A172 (cell line): ENCODE measurements around the gene NARF. TPM values are rescaled to one million over a fixed set of nuclear protein-coding genes. Genes with fewer than 3 reads are reported as not detected.

Experiments
- DNase-seq: peaks from one replicate; pipeline ENCODE4 v3.0.0-alpha.2; 2015; ENCODE audit warnings: low spot score
- total RNA-seq: library from RNA; depleted of rRNA; stranded (reverse); fragments of >200 nt; shearing (Covaris generic); gene quantifications from 2 replicates; pipeline ENCODE4 v1.2.3, GENCODE V29; 2014

NARF gene
- total RNA-seq, 1 experiment from 2014 or later, result 59.0 TPM

DNA sequence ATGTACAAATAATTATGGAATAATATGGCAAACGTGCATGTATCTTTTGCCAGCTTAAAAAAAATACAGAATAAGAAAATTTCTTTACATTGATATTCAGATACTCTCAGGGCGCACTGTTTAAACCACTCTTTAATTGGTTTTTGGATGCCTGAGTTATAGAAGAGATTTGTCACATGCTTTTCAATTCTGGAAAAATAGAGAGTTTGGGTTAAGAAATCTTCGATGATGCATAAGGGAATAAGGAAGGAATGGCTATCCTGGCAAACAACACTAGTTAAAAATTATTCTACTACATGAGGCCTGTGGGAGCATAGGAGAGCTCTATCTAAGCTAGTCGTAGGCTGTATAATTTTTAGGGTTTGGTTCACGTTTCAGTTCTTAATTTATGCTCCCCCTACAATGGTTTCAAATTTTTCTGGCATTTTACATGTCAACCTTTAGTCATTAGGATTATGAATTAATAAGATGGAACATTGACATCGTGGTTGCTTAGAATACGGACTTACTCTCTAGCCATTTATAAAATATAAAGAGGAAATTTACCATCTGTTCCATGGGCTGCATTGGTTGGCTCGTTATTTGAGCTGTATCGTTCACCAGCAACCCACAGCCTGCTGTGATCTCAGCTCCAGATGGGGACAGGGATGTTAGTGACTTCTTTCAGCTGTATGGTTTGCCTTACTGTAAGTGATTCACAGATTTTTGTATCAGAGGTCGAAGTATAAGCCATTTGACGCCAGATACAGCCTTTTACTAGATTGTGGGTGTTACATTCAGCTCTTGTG, 15.9 kb downstream of the NARF start:
- DNase-seq, result no peak

DNA sequence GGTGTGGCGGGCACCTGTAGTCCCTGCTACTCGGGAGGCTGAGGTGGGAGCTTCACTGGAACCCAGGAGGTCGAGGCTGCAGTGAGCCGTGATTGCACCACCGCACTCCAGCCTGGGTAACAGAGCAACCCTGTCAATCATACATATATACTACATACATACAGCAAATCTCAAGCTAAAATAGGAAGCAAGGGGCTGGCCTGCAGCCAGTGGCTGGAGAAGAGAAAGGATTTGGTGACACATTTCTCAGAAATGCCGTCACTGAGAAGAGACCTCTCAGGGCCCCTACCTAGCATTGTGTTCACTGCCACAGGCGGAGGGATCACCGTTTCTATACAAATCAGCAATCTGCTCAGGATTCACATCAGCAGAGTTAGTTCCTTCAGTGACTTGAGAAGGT, 16.9 kb downstream of the NARF start:
- DNase-seq, result peak; percentile 56

DNA sequence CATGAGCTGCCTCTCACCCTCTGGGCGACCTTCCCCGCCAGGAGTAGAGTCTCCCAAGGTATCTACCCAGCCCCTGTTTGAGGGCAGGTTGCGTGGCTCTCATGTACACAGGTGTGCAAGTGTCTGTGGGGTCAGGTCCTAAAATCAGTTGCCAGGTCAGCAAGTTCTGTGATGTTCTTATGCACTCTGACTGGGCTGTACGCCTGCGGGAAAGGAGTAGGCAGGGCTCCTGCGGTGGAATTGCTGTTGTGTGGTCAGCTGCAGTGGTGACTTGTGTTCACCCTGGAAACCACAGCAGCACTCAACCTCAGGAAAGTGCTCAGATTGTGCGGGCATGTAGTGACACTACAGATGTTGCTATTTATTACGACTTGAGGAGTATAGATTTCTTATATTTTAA, 19.4 kb downstream of the NARF start:
- peak; percentile 25 for DNase-seq

DNA sequence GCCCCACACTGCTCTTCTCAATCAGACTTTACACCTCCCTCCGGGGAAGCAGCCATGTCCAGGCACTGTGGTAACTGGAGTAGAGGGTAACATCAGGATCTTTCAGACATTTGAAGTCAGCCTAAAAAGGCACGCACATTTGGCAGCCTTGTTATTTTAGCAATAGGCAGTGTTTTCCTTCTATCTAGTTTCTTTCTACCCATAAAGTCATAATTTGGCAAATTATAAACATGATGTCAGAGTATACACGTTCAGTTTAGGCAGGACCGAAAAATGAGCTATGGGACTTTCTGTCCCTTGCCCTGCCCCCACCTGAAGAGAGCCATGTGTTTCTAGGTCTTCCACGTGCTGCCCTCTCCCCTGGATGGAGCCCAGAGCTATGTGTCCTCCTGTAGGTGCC, 21.1 kb downstream of the NARF start:
- no peak for DNase-seq

DNA sequence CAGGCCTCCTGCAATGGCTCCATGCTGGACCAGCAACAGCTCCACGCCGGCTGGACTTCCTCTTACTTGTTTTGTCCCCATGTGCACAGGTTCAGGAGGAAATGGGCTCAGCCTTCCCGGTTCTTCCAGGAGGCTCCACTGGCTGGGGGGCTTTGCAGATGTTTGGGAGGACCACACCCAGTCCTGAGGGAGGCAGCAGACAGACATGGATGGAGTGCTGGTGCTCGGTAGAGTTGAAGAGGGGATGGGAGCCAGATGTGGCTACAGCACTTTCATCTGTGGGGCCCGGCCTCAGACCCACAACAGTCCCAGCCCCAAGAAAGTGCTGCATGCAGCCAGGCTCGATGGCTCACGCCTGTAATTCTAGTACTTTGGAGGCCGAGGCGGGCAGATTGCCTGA, 21.8 kb downstream of the NARF start:
- DNase-seq, result no peak

DNA sequence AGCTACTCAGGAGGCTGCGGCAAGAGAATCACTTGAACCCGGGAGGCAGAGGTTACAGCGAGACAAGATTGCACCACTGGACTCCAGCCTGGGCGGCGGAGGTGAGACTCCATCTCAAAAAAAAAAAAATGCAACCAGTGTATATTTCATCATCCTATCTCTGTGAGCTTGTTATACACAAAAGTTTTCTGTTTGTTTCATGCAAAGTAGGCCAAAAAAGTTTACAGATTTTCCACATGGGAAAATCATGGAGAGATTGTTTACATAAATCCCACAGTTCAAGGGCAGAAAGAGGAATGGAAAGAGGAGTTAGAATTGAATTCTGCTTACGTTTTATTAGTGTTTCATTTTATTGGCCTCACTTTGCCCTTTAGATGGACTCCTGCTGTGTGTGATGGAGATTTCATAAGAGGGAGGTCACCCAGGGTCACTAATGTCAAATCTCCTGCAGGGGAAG, 24.7 kb downstream of the NARF start:
- DNase-seq, result no peak

DNA sequence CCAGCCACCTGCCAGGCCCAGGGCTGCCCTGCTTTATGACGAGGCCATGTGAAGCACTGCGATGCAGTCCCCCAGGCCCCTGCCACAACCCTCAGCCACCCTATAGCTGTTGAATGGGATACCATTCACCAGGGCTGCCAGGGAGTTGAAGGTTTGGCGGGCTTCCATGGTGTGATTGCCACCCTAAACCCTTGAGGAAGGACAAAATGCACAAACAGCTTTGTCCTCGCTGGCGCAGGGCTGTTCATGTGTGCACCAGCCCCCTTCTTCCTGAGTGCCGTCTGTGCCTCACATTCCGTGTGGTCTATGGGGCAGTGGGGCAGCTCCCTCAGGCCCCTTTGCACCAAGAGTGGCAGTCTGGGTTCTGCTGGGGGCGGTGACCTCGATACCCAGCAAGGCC, 25.3 kb downstream of the NARF start:
- no peak for DNase-seq

DNA sequence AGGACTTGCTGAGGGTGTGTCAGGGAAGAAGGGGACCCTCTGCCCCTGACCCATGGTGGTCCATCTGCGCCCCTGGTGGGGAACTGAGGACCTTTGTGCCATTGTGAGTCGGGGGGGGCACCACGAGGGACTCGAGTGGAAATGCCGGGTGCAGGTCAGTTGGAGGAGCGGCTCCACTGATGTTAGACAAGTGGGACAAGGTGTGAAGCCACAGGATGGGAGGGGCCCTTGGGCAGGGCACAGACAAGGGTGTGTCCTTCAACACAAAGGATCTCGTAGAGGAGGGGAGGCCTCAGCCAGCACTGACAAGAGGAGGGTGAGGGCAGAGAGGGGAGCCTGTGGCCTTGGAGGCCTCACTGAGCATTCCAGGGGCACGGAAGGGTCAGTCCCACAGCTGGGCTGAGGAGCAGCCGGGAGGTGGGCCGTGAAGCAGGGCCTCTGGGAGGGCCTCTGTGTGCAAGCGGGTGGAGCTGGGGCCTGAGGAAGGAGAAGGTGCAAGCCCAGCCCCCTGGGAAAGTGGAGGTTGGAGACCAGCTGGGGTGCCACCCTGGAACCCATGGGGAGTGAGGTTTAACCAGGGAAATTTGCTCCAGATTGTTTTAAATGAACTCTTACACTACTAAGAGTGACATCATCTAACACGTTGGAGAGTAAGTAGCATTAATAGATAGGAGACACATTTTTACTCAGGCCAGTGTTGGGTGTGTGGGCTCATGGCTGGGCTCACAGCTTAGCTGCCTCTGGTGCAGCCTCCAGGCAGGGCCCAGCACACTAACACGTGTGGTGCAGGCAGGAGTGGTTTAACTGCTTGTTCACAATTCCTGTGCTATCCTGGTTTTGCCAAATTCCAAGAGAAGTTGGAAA, 27.9 kb downstream of the NARF start:
- no peak for DNase-seq

DNA sequence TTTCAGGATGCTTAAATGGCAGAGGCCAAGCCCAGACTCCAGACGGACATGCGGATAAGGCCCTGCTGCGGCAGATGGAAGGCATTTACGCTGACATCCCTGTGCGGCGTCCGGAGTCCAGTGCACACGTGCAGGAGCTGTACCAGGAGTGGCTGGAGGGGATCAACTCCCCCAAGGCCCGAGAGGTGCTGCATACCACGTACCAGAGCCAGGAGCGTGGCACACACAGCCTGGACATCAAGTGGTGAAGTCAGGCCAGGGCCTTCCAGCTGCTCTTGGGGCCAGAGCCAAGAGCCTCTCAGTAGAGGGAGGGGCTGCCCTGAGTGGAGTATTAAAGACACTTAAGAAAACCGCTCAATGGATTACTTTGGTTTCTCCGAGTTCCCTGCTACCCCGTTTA, 29.4 kb downstream of the NARF start:
- DNase-seq, result no peak

DNA sequence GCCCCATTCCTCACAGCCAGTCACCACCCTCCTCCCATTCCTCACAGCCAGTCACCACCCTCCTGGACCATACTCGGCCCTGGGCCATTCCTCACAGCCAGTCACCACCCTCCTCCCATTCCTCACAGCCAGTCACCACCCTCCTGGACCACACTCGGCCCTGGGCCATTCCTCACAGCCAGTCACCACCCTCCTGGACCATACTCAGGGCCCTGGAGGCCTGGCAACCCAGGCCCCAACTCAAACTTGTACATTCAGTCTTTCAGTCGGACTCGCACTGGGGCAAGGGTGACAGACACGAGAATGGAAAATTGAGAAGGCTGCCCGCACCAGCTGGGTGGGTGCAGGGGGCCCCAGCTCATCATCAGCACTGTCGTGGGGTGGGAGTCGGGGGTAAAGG, 30.6 kb downstream of the NARF start:
- peak; percentile 38 for DNase-seq

DNA sequence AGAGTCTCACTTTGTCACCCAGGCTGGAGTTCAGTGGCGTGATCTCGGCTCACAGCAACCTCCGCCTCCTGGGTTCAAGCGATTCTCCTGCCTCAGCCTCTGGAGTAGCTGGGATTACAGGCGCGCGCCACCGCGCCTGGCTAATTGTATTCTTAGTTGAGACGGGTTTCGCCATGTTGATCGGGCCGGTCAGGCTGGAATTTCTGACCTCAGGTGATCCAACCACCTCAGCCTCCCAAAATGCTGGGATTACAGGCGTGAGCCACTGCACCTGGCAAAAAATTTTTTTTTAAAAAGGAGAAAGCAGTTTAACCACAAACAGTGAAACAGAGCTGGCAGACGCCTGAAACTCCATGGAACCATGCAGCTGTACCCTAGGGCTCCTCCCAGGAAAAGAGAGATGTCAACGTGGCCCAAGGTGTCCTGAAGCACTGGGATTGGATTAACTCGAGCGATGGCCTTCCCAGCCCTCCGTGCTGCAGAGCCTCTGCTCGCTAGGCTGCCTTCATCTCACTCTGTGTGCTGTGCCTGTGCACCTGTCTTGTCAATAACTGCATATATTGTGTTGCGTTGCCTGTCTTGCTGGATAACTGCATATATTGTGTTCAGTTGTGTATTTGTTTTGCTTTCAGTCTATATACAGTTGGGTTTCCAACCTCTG, 31.4 kb downstream of the NARF start:
- DNase-seq, result no peak

DNA sequence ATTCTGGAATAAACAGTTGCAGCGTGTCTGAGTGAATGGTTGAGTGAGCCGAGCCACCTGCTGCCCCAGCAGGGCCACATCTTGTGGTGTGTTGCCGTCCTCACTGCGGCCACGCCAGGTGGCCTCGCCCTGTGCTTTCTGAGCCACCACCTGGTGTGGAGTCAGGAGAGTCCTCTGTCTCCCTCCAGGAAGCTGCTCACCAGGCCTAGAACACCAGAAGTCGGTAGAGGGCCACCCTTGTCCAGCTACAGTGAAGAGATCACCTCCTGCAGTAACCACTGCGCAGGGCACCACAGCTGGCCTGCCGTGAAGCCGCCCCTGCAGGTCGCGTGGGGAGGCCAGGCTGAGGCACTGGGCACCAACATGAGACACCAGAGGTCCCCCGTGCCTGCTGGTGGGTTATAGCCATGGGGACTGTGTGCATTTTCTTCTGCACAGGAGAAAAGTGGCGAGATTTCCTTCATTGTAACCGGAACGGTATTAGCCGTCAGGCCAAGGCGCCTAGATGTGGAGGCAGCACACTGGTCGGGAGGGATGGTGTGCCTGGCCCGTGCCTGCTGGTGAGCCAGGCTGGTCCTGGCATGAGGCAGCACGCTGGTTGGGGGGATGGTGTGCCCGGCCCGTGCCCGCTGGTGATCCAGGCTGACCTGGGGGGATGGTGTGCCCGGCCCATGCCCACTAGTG, 32.1 kb downstream of the NARF start:
- DNase-seq, result no peak

DNA sequence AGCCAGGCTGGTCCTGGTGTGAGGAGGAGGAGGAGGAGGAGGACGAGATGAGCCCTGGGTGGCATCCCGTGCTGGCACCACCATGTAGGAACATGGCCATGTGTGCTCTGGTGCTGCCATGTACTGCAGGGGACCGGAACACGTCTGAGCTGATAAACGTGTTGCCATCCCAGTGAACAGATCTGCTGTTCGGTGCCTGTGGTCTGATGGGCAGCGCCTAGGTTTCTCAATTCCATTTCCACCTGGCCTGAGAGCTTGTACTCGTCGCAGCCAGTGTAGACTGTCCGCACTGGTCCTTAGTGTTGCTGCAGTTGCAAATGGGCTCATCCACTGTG, 32.6 kb downstream of the NARF start:
- no peak for DNase-seq

DNA sequence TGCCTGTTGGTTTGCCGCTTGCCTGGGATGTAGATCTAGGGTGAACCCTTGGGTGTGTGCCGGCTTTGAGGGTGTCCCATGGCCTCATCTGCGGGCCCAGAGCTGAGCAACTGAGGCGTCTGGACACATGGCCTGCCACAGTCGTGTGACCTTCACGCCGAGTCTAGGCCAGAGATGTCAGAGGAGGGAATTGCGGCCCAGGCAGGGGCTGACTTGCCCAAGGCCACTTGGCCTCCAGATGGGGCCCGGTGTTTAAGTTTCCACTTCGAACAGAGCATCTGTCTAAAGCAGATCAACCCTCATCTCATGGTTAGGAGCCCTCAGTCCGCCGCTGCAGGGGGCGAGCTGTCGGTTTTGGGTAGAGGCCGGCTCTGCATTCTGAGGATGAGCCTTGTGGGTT, 33.0 kb downstream of the NARF start:
- DNase-seq, result no peak

DNA sequence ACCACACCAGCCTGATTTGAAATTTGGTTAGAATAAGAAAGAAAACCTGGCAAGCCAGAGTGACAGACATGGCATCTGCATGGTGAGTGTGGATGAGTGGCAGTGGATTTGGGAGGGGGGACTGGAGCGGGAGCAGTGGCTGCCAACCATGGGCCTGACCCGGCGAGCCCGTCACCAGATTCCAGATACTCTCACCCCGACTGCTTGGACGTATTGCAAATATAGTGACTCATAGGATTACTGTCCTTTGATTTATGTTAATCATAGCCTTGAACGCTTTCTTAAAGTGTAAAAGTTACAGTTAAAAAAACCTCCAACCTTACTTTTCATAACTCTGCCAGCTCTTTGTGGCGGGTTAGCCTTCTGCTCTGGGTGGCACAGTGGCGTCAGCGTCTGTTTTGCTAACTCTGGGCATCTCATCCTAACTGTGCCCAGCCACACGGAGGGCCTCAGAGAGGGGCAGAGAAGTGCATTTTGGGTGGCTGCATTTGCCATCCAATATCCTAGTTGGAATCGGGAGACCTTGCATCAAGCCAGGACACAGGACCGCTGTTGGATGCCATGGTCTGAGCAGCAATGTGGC, 34.2 kb downstream of the NARF start:
- peak; percentile 84 for DNase-seq

DNA sequence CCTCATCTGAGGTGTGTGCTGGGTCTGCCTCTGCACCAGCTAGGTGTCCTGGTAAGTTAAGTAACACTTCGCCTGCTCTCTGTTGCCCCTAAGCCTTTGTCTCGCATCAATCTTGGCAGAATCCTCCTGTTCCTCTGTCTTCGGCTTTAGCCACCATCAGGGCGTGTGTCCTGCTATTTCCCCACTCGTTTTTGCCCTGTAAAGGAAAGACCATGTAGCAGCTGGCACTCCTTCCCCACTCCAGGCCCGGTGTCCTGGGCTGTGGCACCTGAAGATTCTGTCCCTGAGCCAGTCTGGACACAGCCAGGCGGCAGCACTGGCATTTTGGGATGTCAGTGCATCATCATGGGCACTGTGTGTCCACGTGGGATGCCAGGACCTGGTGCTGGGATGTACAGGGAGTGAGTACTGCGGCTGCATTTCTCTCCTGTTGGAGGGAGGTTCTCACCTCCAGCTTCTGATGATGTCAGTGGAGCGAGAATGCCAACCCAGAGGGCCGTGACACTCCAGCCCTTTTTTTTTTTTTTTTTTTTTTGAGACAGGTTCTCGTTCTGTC, 34.8 kb downstream of the NARF start:
- peak; percentile 42 for DNase-seq

DNA sequence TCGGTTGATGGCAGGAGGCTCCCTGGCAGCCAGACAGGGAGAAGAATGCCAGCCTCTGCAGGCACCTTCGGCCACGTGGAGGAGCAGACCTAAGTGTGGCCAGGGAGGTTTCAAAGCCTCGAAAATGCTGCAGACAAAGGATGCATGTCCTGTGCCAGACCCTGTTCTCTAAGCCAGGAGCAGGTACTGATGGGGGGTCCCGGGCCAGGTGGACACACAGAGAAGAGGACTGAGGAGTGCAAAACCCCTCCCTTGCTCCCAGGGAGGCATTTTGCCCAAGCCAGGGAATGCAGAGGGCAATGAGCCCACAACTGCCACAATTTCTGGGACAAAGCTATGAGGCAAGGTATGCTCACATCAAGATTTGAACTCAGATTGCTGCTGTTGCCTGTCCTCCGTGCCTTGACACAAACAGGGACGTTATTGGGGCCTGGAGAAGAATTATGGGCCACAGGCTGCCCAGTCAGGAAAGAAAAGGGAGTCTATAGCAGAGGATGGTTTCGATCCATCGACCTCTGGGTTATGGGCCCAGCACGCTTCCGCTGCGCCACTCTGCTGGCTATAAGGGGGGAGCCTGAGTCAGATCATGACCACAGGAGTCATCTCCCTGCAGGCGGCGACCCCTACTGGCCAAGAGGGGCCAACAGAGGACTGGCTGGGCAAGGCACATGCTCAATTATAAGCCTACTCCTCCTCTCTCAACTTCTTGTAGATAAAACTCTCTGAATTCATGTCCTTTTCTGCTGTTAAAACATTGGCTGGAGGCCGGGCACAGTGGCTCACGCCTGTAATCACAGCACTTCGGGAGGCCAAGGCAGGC, 35.9 kb downstream of the NARF start:
- DNase-seq, result peak; percentile 99

DNA sequence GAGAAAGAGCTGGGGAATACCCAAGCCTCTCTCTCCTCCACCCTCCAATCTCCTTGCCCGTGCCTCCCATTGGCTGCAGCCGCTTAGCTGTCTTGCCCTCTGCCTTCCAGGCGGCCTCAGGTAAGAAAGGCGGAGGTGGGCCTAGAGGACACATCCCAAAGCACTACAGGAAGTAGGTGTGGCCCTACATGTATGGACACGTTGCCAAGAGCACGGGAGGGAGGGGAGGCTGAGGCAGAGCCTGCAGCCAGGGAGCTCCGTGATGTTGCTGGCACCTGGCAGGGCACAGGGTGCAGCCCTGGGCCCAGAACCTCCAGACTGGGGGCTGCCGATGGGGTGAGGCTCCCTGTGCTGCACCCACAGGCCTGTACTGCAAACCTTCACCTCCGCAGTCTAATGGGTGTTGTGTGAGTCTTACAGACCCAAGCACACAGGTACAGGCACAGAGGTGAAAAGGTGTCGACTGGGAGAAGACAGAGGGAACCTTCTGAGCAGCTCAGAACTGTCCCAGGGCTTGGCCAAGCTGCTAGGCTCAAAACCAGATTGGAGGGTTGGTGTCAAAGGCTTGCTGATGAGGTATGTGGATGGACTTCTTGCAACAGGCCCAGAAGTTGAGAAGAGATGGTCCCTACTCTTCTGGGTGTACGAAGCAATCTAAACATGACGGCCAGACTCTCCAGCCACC, 37.4 kb downstream of the NARF start:
- DNase-seq, result no peak

DNA sequence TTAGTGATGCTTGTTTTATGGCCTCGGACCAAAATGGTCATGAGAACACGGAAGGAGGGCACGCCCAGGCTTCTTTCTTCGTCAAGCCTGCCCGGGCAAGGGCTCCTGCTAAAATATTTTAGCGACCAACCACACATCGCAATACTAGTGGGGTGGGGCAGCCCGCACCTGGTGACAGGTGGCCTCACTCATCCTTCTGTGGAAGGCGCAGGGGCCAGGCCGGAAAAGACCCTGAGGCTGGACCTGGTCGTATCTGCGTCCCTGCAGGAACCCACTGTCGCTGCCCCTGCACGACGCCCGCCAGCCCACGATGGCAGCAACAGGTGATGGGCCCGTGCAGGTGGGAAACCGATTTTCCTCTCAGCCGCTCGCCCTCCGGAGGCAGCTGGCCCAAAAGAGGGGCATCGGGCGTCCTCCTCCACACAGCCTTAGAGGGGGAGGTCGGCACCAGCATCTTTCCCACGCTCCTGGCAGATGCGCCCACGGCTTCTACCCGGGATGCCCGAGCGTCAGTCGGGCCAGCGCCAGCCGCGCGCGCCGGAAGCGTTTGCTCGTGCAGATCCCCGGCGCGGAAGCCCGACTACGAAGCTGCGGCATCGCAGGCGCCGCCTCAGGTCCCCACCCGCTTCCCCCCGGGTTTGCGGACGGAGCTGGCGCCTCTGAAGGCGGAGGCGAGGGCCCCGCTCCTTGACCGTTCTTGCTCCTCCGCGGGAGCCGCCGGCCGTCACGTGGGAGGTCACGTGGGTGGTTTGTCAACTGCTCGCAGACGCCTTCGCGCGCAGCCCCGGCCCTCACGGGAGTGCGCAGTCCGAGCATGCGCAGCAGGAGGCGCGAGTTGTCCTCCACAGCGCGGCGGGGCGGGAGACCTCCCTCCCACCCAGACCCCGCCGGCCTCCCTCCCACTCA, 38.2 kb downstream of the NARF start:
- DNase-seq, result peak; percentile 66
